ENCODE data around the gene PCDH12.

Gene PCDH12

GRCh38 chr5:141966963-141967333 is 8.9 kb upstream of the PCDH12 start:
- DNase-seq (ENCODE audit: insufficient read length, low spot score) (no peak), FAIRE-seq (no peak)

GRCh38 chr5:141966275-141966962 is 8.4 kb upstream of the PCDH12 start:
- DNase-seq (ENCODE audit: insufficient read length, low spot score) (no peak), FAIRE-seq (no peak)

- no peak for FAIRE-seq
- DNase-seq (ENCODE audit: insufficient read length, low spot score) = no peak
Observed at GRCh38 chr5:141965071-141965470, 7.1 kb upstream of the PCDH12 start.

- no peak for DNase-seq (ENCODE audit: insufficient read length, low spot score)
- no peak for FAIRE-seq
Observed at GRCh38 chr5:141963701-141964100, 5.7 kb upstream of the PCDH12 start.

- no peak for FAIRE-seq
- no peak for DNase-seq (ENCODE audit: insufficient read length, low spot score)
Observed at GRCh38 chr5:141961466-141961865, 3.5 kb upstream of the PCDH12 start.

GRCh38 chr5:141960449-141961323 is 2.7 kb upstream of the PCDH12 start:
- FAIRE-seq (peak; percentile 82), DNase-seq (ENCODE audit: insufficient read length, low spot score) (peak; percentile 87)

- DNase-seq (ENCODE audit: insufficient read length, low spot score) = no peak
- FAIRE-seq = no peak
Observed at GRCh38 chr5:141960018-141960417, 2.0 kb upstream of the PCDH12 start.

- no peak for FAIRE-seq
- DNase-seq (ENCODE audit: insufficient read length, low spot score) = no peak
Observed at GRCh38 chr5:141958546-141959172, 657 bp upstream of the PCDH12 start.

GRCh38 chr5:141957367-141957996 is 520 bp downstream of the PCDH12 start:
- DNase-seq (ENCODE audit: insufficient read length, low spot score) = no peak

GRCh38 chr5:141954194-141954593 is 3.8 kb downstream of the PCDH12 start:
- no peak for DNase-seq (ENCODE audit: insufficient read length, low spot score)
- no peak for FAIRE-seq

More at GRCh38 chr5:141957367-141957996, 520 bp downstream of the PCDH12 start:
- FAIRE-seq = no peak

- FAIRE-seq = no peak
- DNase-seq (ENCODE audit: insufficient read length, low spot score) = no peak
Observed at GRCh38 chr5:141952020-141952419, 6.0 kb downstream of the PCDH12 start.

GRCh38 chr5:141951332-141951781 is 6.6 kb downstream of the PCDH12 start:
- DNase-seq (ENCODE audit: insufficient read length, low spot score) (no peak), FAIRE-seq (peak; percentile 38)

- no peak for FAIRE-seq
- no peak for DNase-seq (ENCODE audit: insufficient read length, low spot score)
Observed at GRCh38 chr5:141950207-141951005, 7.6 kb downstream of the PCDH12 start.

- FAIRE-seq = no peak
- no peak for DNase-seq (ENCODE audit: insufficient read length, low spot score)
Observed at GRCh38 chr5:141949511-141949910, 8.5 kb downstream of the PCDH12 start.

GRCh38 chr5:141948812-141949211 is 9.2 kb downstream of the PCDH12 start:
- DNase-seq (ENCODE audit: insufficient read length, low spot score) (no peak), FAIRE-seq (no peak)

GRCh38 chr5:141947316-141947715 is 10.7 kb downstream of the PCDH12 start:
- FAIRE-seq = no peak

GRCh38 chr5:141945511-141946051 is 12.4 kb downstream of the PCDH12 start:
- FAIRE-seq (no peak), DNase-seq (ENCODE audit: insufficient read length, low spot score) (no peak)

More at GRCh38 chr5:141947316-141947715, 10.7 kb downstream of the PCDH12 start:
- DNase-seq (ENCODE audit: insufficient read length, low spot score) = no peak

GRCh38 chr5:141944076-141944475 is 13.9 kb downstream of the PCDH12 start:
- DNase-seq (ENCODE audit: insufficient read length, low spot score) (no peak), FAIRE-seq (no peak)

GRCh38 chr5:141942185-141942857 is 15.7 kb downstream of the PCDH12 start:
- FAIRE-seq (no peak), DNase-seq (ENCODE audit: insufficient read length, low spot score) (no peak)

Measured in HTR-8/SVneo (cell line).